PC-3 (cell line): ENCODE data around the gene LMBR1. TPM values are rescaled to one million over a fixed set of nuclear protein-coding genes. Genes with fewer than 3 reads are reported as not detected.

Experiments used
- ATAC-seq: fragments of 200-7000 bp; cut with Tn5 transposase; 2 replicates; pipeline ENCODE4 v1.9.1; 2020; ENCODE audit warnings: mild to moderate bottlenecking, moderate library complexity
- BruUV-seq: library from RNA; stranded (reverse); fragments of 400-500 nt; replicated peaks from 2 replicates; lab custom pipeline; 2021; lab: Mats Ljungman, UMichigan
- CTCF ChIA-PET: fragments of 300-600 bp; sonication (Branson Sonifier 250); formaldehyde crosslinking; loops from one replicate; lab custom pipeline; 2022; ENCODE audit warnings: antibody characterized with exemption; lab: Charles Lee
- POLR2A ChIA-PET: fragments of 300-600 bp; sonication (Branson Sonifier 250); formaldehyde crosslinking; loops from one replicate; lab custom pipeline; 2022; ENCODE audit warnings: antibody characterized with exemption; ENCODE audit not compliant: unreplicated experiment; lab: Charles Lee
- DNase-seq: peaks from one replicate; pipeline ENCODE4 v3.0.0-alpha.2; 2015
- H2AFZ ChIP-seq: fragments of 300-600 bp; sonication (generic); 2 replicates; pipeline ENCODE4 v1.6.0; 2016; ENCODE audit warnings: antibody characterized with exemption, low read length
- H3F3A ChIP-seq: fragments of 300-600 bp; sonication (generic); one replicate; pipeline ENCODE4 v1.6.0; 2017; ENCODE audit warnings: antibody characterized with exemption, low read length, control low read depth, mild to moderate bottlenecking; ENCODE audit not compliant: unreplicated experiment
- H3K27ac ChIP-seq: fragments of 300-600 bp; sonication (generic); 2 replicates; pipeline ENCODE4 v1.5.1; 2016; ENCODE audit warnings: mild to moderate bottlenecking, low read length
- H3K27me3 ChIP-seq: fragments of 300-600 bp; sonication (generic); 2 replicates; pipeline ENCODE4 v1.6.1; 2016; ENCODE audit warnings: low read length, mixed read lengths
- H3K36me3 ChIP-seq: fragments of 300-600 bp; sonication (generic); 2 replicates; pipeline ENCODE4 v1.6.1; 2016; ENCODE audit warnings: low read depth, mixed run types, low read length, mixed read lengths
- H3K4me1 ChIP-seq: fragments of 300-600 bp; sonication (generic); 2 replicates; pipeline ENCODE4 v1.5.1; 2016; ENCODE audit warnings: low read length; ENCODE audit not compliant: insufficient read depth
- H3K4me2 ChIP-seq: fragments of 300-600 bp; sonication (generic); 2 replicates; pipeline ENCODE4 v1.6.0; 2016; ENCODE audit warnings: low read length
- H3K4me3 ChIP-seq: fragments of 300-600 bp; sonication (generic); 2 replicates; pipeline ENCODE4 v1.5.1; 2016; ENCODE audit warnings: mild to moderate bottlenecking, low read length, mixed read lengths
- H3K79me2 ChIP-seq: fragments of 300-600 bp; sonication (generic); 2 replicates; pipeline ENCODE4 v1.6.1; 2017; ENCODE audit warnings: low read length, mixed read lengths
- H3K9ac ChIP-seq: fragments of 300-600 bp; sonication (generic); 2 replicates; pipeline ENCODE4 v1.6.0; 2016; ENCODE audit warnings: mild to moderate bottlenecking, low read length
- H3K9me2 ChIP-seq: fragments of 300-600 bp; sonication (generic); replicated peaks from 2 replicates; pipeline ENCODE4 v1.6.1; 2016; ENCODE audit warnings: mixed run types, low read length, mixed read lengths
- H3K9me3 ChIP-seq: fragments of 300-600 bp; sonication (generic); 2 replicates; pipeline ENCODE4 v1.6.1; 2016; ENCODE audit warnings: low read length, mixed read lengths
- H4K20me1 ChIP-seq: fragments of 300-600 bp; sonication (generic); 2 replicates; pipeline ENCODE4 v1.6.1; 2016; ENCODE audit warnings: low read length, mixed read lengths
- CTCF ChIP-seq: fragments of 300-600 bp; sonication (generic); conservative IDR thresholded peaks from 2 replicates; pipeline ENCODE4 v1.5.1; 2017; ENCODE audit warnings: antibody characterized with exemption, low read depth, mild to moderate bottlenecking, low read length
- EZH2 ChIP-seq: fragments of 300-600 bp; sonication (generic); IDR thresholded peaks from one replicate; pipeline ENCODE4 v1.6.1; 2017; ENCODE audit warnings: antibody characterized with exemption, mild to moderate bottlenecking, low read length; ENCODE audit not compliant: unreplicated experiment
- EZH2phosphoT487 ChIP-seq: fragments of 300-600 bp; sonication (generic); IDR thresholded peaks from 2 replicates; pipeline ENCODE4 v1.6.1; 2018; ENCODE audit warnings: mild to moderate bottlenecking, antibody characterized with exemption, low read length, borderline replicate concordance
- intact Hi-C: fragments of 100-400 bp; cut with micrococcal nuclease; formaldehyde crosslinking; loops from 2 replicates; pipeline ENCODE4 v1.9.0; 2023
- total RNA-seq: library from RNA; depleted of rRNA; stranded (reverse); fragments of >200 nt; gene quantifications from 2 replicates; pipeline ENCODE4 v1.2.3, GENCODE V29; 2014

Gene LMBR1
- total RNA-seq, 1 experiment from 2014 or later: 61.7 TPM

GRCh38 chr7:156759143-156759542, 133.8 kb downstream of the LMBR1 start:
- H4K20me1 ChIP-seq: no peaks in the 10 kb centered on the region
- H3K4me3 ChIP-seq: no peak overlapping the region
- H3K9me3 ChIP-seq: 0 out of 2 replicates have a peak, but pooled peaks cover 3% of the 10 kb centered on the region
- no peak overlapping the region for H3K4me2 ChIP-seq
- no TSS peak for BruUV-seq
- no peak overlapping the region for H2AFZ ChIP-seq
- no peak overlapping the region for H3K27ac ChIP-seq
- H3K27me3 ChIP-seq: no peaks in the 10 kb centered on the region
- H3F3A ChIP-seq: no peaks in the 10 kb centered on the region
- no peaks in the 10 kb centered on the region for H3K4me1 ChIP-seq
- intact Hi-C loops: no loop called here
- no peak for TF ChIP-seq EZH2phosphoT487
- TF ChIP-seq CTCF: no peak
- TF ChIP-seq EZH2: no peak
- ChIA-PET CTCF (no interaction called here), POLR2A (interaction anchor here (0.6 kb wide), 1 partner anchor 10 kb away, joined by 3 read pairs; no protein-coding TSS in a partner anchor)
- DNase-seq (no peak), ATAC-seq (no peak)
- H3K79me2 ChIP-seq: no peaks in the 10 kb centered on the region
- peaks cover 16% of the 10 kb centered on the region for H3K36me3 ChIP-seq
- no peak overlapping the region for H3K9ac ChIP-seq
- H3K9me2 ChIP-seq: no peaks in the 10 kb centered on the region

GRCh38 chr7:156754201-156754600, 138.8 kb downstream of the LMBR1 start:
- CTCF ChIA-PET: no interaction called here

More at GRCh38 chr7:156754201-156754600, 138.8 kb downstream of the LMBR1 start:
- Histone ChIP-seq H3K4me1 (peaks cover 17% of the 10 kb centered on the region), H3K27ac (no peak overlapping the region), H3K9me3 (no peaks in the 10 kb centered on the region), H2AFZ (no peak overlapping the region), H3K36me3 (peaks cover 5% of the 10 kb centered on the region; the same call in 1 of the 2 replicates), H4K20me1 (no peaks in the 10 kb centered on the region), H3K9me2 (no peaks in the 10 kb centered on the region), H3K79me2 (no peaks in the 10 kb centered on the region), H3K9ac (no peak overlapping the region), H3K4me3 (no peak overlapping the region), H3F3A (no peaks in the 10 kb centered on the region), H3K4me2 (no peak overlapping the region), H3K27me3 (no peaks in the 10 kb centered on the region)
- BruUV-seq: no TSS peak
- DNase-seq (no peak), ATAC-seq (no peak)
- intact Hi-C loops: no loop called here
- POLR2A ChIA-PET: no interaction called here
- TF ChIP-seq CTCF (no peak), EZH2phosphoT487 (no peak), EZH2 (no peak)
